DLD1 (cell line): ENCODE data around the gene PPP1R12C.

ENCODE experiments used
- in situ Hi-C: cut with HindIII; loops from 2 replicates; pipeline ENCODE4 v1.10.0; 2017; ENCODE audit warnings: low sequenced_read_pairs

Gene PPP1R12C

DNA sequence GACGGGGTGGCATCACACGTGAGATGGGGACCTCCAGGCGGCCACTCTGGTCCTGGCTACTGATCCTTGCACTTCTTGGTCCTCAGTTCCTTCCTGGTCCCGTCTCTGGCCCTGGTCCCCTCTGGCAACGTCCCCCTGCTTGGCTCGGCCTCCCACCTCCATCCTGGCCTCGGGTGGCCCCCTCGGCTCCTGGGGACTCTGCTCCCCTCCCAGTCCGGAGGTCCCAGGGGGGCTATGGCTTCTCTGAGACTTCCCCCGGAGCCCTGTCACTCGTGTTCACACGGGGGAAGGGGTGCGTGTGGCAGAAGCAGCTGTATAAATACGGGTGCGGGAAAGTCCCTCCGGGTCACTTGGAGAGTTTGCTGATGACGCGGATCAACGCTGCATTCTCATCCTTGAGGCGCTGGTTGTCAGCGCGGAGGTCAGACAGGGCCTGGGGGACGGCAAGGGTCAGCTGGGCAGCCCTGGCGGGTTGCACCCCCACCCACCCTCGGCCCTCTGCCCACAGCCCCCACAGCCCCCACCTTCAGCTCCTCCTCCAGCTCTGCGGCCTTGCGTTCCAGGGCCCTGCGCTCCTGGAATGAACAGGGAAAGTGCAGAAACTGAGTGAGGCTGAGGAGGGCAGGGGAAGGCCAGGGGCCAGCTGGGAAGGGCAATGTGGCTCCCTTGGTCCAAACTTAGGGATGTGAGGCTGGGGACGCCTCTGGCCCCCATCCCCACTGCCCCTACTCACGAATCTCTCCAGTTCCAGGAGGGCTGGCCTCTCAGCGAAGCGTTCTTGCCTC is 26.1 kb downstream of the PPP1R12C start:
- in situ Hi-C loops, result no loop called here

DNA sequence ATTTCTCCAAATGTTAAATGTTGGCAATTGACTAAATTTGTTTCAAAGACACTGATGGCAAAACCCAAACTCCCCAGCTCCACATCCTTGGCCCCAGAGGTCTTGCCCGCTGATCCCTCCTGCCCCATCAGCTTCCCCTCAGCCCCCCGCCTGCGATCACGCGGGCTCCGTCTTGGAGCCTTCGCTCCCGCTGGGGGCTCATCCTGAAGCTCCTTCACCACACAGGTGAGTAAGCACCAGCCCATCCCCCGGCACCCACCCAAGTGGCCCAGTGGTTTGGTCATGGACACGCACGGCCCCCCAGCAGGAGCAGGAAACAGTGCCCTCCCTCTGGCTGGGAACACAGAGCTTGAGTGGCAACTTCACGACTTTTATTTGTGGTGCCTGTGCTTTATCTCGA is 26.9 kb downstream of the PPP1R12C start:
- in situ Hi-C loops, result no loop called here

DNA sequence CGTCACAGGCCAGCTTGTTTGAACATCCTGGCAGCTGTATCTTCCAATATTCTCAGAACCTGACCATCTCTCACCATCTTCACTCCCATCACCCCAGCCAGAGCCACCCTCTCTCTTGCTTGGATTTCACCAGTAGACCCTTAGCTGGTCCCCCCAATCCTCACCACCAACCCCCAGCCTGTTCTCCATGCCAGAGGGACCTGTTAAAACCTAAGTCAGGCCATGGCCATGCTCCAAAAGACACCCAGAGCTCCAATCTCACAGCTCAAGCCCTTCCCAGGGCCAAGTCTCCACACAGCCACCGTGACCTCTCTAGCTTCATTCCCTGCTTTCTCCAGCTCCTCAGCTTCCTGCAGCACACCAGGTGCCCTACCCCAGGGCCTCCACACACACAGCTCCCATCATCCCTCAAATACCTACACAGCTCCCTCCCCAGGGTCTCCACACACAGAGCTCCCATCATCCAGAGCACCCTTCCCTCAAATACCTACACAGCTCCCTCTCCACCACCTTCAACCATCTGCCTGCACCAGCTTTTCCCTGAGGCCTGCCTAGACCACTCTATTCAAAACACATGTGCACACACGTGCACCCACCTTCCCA is 28.0 kb downstream of the PPP1R12C start:
- in situ Hi-C loops, result no loop called here

DNA sequence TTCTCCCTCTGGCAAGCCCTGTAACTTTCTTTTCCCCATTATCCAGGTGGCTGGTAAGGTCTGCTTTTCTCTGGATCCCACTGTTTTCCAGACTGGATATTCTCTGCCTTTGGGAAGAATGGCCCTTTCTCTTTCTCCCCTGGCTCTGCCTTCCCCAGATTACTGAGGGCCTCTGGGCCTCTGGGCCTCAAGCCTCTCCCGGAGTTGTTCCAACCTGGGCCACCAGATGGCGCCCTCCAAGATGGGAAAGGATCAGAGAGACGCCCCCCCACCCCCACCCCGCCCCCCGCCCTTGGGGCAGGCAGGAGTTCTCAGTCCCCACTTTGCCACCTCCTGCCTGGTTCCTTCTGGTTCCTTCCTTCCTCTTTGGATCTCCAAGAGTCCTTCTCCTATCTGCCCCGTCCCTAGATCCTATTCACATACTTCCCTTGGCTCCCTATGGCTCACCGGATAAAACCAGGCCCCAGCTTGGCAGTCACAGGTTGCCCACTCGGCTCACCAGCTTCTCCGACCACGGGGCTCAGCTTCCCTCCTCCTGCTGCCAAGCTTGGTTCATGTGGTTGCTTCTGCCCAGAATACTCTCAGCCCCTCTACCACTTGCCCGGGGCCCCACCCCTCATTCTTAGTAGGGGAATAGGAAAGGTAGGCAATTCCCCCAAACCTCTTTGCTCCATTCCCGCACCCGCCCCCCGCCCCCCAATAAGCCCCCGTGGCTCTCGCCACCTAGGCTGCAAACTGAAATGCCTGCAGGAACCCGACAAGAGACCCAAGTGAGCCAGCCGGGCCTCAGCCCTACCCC is 28.7 kb downstream of the PPP1R12C start:
- in situ Hi-C loops, result no loop called here

DNA sequence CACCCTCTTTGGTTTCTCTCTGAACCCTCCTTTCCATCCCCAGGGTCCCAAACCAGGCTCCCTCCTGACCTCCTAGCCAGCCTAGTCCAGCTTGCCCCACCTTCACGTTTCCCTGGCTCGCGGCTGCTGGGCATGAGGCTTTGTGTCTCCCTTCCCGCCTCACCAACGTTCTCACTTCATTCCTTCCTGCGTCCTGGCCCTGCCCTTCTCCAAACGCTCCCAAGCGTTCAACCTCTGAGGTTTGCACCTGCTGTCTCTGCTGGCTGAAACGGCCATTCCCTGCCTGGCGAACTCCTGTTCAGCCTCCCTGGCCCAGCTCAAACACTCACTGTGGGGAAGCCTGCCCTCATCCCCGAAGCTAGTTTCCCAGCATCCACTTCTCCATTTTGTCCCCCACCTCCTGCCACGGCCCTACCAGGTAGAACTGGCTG is 29.4 kb downstream of the PPP1R12C start:
- in situ Hi-C loops, result no loop called here

DNA sequence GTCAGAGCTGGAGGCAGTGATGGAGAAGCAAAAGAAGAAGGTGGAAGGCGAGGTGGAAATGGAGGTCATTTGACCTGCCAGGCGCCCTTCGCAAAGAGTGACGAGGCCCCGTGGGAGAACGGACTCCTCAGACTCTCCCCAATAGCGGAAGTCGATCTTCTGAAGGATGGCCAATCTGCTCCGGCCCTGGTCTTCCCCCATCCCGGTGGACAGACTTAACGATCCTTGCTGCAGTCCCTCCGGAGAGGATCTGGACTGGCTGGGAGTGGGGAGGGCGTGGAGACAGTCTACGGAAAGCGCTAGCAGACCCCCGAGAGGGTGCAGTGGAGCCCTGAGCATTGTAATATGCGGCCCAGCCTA is 29.9 kb downstream of the PPP1R12C start:
- in situ Hi-C loops, result no loop called here

DNA sequence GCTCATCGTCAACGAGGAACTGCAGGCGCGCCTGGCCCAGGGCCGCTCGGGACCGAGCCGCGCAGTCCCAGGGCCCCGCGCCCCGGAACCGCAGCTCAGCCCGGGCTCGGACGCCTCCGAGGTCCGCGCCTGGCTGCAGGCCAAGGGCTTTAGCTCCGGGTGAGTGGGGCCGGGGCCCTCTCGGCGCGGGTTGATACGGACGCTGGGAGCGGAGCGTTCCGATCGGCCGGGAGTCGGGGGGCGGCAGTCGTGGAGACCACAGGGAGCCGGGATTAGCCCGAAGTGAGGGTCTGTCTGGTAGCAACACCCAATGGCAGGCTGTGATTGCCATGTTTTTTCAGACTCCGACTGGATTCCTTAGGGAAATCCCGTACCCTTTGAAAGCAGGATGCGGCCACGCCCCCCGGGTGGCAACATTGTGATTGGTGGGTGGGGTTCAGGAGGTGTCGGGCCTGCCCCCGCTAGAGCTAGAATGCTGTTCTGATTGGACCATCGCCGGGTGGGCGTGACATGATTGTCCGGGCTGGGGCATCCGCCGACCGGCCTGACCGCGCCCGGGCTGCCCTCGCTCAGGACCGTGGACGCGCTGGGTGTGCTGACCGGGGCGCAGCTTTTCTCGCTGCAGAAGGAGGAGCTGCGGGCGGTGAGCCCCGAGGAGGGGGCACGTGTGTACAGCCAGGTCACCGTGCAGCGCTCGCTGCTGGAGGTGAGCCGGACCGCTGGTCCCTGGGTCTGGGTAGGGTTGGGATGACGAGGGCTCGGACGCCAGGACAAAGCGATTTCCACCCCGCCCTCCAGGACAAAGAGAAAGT is 30.5 kb downstream of the PPP1R12C start:
- in situ Hi-C loops, result no loop called here

DNA sequence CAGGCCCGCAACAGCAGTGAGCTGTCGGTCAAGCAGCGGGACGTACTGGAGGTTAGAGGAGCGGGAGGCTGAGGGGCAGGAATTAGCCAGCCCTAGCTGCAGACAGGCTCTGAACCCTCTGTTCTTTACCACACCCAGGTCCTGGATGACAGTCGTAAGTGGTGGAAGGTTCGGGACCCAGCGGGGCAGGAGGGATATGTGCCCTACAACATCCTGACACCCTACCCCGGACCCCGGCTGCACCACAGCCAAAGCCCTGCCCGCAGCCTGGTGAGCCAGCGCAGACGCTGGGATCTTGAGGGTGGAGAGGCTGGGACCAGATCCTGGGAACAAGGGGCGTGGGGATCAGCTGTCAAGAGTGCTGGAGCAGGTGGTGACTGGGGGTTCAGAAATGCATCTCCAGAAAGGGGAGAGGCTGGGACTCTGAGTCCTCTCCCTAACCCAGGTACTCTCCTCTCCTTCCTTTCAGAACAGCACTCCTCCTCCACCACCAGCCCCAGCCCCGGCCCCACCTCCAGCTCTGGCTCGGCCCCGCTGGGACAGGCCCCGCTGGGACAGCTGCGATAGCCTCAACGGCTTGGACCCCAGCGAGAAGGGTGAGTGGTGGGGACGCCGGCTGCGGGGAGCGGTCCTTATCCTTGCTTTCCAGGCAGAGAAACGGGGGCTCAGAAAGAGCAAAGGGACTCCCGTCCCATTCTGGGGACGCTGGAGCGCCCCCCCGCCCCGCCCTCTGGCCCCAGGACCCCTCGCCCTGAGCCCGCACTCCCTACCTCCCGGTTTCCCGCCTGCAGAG is 31.3 kb downstream of the PPP1R12C start:
- in situ Hi-C loops, result no loop called here

DNA sequence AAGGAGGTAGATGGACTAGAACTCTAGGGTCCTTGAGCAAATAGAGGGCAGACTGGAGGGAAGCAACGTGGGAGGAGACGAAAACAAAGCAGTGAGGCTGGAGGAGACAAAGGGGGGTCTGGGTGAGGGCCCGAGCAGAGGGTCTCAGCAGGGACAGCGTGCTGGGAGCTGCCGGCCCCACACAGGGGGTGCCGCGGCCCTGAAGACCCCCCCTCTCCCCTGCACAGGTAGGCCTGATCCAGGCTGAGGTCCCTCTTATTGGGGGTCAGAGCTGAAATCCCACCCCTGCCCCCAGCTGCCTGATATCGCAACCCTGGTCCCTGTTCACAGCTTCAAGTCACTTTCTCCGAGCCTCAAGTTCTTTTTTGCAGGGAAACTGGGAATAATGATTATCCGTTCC is 33.0 kb downstream of the PPP1R12C start:
- in situ Hi-C loops, result no loop called here

DNA sequence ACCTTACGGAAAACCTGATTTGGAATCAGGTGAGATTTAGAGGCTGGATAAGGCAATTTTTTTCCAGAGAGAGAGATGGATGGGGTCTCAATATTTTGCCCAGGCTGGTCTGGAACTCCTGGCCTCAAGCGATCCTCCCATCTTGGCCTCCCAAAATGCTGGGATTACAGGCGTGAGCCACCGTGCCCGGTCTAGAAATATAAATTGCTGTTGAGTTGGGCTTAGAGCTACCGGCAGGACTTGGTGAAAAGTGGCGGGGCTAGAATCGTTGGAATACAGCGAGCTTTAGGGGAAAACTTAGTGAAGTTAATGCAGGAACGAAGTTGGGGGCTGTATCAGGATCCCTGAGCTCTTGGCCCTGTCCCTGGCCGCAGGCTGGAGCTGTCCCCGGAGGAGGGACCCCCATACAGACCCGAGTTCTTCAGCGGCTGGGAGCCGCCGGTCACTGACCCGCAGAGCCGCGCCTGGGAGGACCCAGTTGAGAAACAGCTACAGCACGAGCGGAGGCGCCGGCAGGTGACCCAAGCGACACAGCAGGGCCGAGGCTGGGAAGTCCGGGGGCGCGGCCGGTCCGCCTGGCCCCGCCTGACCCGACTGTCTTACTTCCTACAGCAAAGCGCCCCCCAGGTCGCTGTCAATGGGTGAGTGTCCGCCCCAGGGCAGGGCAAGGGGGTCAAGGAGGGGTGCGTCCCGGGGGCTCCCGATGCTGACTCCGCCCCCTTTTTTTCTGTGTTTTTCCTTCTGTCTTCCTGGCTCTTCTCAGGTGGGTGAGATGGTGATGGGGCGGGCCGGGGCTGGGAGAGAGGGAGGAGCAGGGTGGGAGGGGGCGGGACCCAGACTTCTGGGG is 34.2 kb downstream of the PPP1R12C start:
- in situ Hi-C loops, result no loop called here

DNA sequence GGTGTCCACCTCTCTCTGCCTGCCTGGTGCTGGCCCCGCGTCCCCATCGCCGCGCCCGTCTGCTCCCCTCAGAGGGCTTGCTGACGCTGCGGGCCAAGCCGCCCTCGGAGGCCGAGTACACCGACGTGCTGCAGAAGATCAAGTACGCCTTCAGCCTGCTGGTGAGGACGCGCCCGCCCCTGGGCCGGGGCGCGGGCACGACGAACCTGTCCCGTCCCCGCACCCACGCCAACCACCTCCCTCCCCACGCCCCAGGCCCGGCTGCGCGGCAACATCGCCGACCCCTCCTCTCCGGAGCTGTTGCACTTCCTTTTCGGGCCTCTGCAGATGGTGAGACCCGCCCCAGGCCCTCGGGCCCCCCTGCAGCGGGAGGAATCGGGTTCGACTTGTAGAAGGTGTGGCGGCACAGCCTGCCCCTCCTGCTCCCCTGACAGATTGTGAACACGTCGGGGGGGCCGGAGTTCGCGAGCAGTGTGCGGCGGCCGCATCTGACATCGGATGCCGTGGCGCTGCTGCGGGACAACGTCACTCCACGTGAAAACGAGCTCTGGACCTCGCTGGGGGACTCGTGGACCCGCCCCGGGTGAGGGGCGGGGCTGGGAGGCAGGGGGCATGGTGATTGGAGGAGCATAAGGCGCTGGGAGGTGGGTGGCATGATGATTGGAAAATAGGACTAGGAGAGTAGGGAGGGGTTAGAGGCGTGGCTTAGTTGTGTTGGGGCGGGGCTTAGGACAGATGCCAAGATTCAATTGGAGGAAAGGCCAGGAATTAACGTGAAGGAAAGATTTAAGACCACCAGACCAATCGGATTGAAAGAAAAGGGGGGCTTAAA is 35.2 kb downstream of the PPP1R12C start:
- in situ Hi-C loops, result no loop called here

DNA sequence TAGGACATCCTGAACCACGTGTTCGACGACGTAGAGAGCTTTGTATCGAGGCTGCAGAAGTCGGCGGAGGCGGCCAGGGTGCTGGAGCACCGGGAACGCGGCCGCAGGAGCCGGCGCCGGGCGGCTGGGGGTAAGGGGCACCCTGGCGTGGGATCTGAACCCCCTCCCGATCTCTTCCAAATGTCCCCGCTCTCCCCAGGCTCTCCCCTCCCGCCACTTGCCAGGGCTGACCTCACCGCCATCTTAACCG is 35.7 kb downstream of the PPP1R12C start:
- in situ Hi-C loops, result no loop called here

DNA sequence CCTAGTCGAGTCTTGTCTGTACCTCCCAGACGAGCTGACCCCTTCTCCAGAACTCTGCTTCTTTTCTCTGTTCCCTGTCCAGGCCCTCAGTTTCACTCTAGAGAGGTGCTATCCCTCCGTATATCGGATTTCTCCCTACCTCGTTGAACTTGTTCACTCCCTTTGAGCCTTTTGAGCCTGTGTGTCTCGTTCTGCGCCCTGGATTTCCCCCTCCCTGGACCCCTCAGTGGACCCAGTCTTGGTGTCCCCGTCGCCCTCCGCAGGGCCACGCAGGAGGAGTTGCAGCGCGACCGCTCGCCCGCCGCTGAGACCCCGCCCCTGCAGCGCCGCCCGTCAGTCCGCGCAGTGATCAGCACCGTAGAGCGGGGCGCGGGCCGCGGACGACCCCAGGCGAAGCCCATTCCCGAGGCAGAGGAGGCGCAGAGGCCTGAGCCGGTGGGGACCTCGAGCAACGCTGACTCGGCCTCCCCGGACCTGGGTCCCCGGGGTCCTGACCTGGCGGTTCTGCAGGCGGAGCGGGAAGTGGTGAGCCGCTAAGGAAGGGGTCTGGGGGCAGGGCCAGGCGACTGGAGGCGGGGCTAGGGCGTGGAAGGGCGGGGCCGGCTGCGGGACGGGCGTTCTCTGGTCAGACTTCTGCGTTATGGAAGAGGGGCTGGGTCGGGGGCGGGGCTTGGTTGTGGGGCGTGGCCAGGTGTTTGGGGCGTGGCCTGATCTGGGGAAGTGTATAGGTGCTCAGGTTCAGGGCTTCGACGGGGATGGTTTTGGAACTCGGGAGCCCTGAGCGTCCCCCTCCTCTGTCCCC is 36.3 kb downstream of the PPP1R12C start:
- in situ Hi-C loops, result no loop called here

DNA sequence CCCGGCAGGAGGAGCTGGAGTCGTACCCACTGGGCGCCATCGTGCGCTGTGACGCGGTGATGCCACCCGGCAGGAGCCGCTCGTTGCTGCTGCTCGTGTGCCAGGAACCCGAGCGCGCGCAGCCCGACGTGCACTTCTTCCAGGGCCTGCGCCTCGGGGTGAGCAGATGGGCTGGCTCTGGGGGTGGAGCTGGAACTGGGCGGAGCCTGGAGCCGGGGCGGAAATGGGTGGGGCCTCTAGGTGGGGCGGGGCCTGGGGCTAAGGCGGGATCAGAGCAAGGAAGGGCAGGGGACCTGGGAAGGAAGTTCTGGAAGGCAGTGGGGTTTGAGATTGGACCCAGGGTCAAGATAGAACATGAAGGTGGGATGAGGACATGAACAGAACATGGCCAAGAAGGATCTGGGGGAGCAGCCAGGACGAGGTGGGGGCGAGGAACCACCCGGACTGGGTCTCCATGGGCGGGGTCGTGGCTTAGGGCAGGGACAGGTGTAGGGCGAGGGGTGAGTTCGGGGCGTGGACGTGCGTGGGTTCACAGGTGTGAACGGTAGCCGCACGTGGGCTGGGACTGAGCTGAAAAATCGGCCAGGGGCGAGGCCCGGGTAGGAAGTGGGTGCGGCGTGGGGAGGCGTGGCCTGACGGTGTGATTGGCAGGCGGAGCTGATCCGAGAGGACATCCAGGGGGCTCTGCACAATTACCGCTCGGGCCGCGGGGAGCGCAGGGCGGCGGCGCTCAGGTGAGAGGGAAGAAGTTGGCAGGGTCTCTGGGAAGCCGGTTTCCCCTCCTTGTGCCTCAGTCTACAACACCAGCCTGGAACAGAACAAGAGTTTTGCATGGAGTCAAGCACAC is 37.1 kb downstream of the PPP1R12C start:
- in situ Hi-C loops, result no loop called here

DNA sequence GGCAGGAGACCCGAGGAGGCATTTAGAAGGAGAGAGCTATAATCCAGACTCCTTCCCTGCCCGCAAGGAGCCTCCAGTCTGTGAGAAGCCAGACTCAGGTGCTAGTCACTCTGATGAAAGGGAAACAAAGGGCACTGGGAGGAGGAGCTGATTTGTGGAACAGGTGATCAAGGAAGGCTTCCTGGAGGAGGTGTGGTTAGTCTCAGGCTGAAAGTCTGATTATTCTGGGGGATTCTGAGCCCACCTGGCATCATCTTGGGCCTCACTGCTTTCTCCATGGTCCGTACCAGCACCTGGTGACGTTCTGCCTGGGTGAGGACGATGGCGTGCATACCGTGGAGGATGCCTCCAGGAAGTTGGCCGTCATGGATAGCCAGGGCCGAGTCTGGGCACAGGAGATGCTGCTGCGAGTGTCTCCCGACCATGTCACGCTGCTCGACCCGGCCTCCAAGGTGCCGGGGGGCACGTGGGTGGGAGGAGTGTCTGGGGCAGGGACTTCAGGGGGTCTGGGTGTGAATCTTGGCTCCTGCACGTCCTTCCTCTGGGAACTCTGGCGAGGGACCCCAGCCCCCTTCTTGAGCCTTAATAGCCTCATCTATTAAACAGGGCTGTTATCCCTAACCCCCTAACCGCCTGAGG is 37.9 kb downstream of the PPP1R12C start:
- in situ Hi-C loops, result no loop called here

DNA sequence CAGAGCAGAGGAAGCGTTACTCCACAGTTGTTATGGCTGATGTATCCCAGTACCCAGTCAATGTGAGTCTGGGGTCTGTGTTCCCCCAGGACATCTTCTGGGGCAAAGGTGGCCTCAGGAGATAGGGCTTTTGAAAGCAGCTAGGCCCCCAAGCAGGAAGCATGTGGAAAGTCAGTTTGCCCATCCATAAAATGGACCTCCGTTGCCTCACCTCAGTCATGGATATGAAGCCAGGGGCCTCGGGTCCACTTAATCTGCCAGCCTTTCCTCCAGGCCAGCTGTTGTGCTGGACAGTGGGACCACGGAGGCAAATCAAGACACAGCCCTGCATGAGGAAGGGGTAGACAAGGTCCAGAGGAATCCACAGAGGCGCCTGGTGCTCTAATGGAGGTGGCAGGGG is 38.4 kb downstream of the PPP1R12C start:
- in situ Hi-C loops, result no loop called here

DNA sequence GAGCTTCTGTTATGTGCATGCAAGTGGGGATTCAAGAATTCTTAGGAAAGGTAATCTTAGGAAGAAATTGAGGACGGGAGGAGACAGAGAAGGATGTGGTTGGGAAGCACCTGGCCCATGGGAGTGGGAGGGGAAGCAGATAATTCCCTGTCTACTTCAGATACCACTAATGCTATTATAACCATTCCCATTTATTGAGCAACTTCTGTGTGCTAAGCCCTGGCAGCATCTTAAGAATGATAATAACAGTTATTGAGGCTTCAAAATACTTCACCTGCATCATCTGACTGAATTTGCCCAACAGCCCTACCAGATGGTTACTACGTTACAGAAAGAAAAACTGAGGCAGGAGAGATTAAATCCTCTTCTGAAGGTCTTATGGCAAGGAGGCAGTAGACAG is 40.3 kb downstream of the PPP1R12C start:
- in situ Hi-C loops, result no loop called here
